OCI-LY7 (cell line): ENCODE measurements around the gene CATSPER1.
A peak's percentile ranks its signal among the peaks of the same experiment; 100 is the strongest.

Experiments
- CTCF ChIP-seq: fragments of 200-600 bp; sonication (generic); conservative IDR thresholded peaks from 2 replicates; pipeline ENCODE4 v1.5.1; 2014; ENCODE audit warnings: mild to moderate bottlenecking, antibody characterized with exemption, low read length, moderate library complexity, mixed read lengths
- EZH2phosphoT487 ChIP-seq: fragments of 200-600 bp; sonication (generic); IDR thresholded peaks from 2 replicates; pipeline ENCODE4 v1.6.1; 2018; ENCODE audit warnings: low read depth, borderline replicate concordance, mild to moderate bottlenecking, mixed run types, antibody characterized with exemption, low read length, moderate library complexity, mixed read lengths

GRCh38 chr11:66068154-66068821, 42.0 kb upstream of the CATSPER1 start:
- TF ChIP-seq CTCF (peak; percentile 95), EZH2phosphoT487 (no peak)
